Measurements from ENCODE around the gene PRR33.

DNA sequence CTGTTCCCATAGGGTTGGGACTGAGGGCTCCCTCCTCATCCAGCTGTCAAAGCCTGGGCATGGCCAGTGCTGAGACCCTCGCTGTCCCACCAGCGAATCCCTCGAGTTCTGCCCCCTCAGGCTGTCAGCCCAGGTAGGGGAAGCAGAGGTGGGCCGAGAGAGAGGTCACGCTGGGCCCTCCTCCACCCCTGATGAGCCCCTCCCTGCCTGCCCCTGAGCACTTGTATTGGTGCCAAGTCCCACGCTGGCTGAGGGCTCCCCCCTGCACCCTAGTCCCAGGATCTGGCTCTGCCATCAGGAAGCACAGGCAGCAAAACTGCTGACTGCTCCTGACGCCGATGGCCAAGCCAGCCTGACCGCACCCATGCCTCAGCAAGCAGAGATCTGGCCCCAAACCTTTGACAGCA is 3.3 kb downstream of the PRR33 start:
- TF ChIP-seq, protein P1, sequence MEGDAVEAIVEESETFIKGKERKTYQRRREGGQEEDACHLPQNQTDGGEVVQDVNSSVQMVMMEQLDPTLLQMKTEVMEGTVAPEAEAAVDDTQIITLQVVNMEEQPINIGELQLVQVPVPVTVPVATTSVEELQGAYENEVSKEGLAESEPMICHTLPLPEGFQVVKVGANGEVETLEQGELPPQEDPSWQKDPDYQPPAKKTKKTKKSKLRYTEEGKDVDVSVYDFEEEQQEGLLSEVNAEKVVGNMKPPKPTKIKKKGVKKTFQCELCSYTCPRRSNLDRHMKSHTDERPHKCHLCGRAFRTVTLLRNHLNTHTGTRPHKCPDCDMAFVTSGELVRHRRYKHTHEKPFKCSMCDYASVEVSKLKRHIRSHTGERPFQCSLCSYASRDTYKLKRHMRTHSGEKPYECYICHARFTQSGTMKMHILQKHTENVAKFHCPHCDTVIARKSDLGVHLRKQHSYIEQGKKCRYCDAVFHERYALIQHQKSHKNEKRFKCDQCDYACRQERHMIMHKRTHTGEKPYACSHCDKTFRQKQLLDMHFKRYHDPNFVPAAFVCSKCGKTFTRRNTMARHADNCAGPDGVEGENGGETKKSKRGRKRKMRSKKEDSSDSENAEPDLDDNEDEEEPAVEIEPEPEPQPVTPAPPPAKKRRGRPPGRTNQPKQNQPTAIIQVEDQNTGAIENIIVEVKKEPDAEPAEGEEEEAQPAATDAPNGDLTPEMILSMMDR (IDR thresholded peaks at IDR 0.05), result no peak
- no peak for TF ChIP-seq POLR2A (IDR thresholded peaks at IDR 0.05)

Measured in right lobe of liver (tissue), 4 donors.